GM20000 (cell line): Measurements from ENCODE around the gene TOMM5.

Experiments used
- DNase-seq: peaks from one replicate; pipeline ENCODE4 v3.0.0; 2012; ENCODE audit warnings: low spot score
- TF ChIP-seq, protein P1 (sequence below): IDR thresholded peaks from 2 replicates; pipeline ENCODE4 v1.5.1; 2012; ENCODE audit warnings: mild to moderate bottlenecking, control low read depth; ENCODE audit errors: extremely low read depth, missing control alignments

TOMM5 gene

DNA sequence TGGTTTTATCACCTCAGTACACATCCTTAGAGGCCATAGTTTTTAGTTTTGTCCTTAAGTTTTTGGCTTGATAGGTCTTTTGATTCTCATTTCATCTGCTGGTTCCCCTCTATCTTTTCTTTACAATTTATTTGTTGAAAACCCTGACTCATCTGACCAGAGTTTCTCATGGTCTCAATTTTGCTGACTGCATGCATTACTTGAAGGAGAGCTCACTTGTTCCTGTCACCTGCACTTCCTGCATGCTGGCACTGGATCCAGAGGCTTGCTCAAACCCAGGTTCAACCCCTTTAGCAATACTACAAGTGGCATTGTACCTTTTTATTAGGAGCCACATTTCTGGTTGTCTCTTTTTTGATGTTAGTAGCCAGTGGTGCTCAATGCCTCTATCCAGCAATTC is 42.9 kb downstream of the TOMM5 start:
- TF ChIP-seq, protein P1, sequence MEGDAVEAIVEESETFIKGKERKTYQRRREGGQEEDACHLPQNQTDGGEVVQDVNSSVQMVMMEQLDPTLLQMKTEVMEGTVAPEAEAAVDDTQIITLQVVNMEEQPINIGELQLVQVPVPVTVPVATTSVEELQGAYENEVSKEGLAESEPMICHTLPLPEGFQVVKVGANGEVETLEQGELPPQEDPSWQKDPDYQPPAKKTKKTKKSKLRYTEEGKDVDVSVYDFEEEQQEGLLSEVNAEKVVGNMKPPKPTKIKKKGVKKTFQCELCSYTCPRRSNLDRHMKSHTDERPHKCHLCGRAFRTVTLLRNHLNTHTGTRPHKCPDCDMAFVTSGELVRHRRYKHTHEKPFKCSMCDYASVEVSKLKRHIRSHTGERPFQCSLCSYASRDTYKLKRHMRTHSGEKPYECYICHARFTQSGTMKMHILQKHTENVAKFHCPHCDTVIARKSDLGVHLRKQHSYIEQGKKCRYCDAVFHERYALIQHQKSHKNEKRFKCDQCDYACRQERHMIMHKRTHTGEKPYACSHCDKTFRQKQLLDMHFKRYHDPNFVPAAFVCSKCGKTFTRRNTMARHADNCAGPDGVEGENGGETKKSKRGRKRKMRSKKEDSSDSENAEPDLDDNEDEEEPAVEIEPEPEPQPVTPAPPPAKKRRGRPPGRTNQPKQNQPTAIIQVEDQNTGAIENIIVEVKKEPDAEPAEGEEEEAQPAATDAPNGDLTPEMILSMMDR, result no peak
- DNase-seq, result no peak

DNA sequence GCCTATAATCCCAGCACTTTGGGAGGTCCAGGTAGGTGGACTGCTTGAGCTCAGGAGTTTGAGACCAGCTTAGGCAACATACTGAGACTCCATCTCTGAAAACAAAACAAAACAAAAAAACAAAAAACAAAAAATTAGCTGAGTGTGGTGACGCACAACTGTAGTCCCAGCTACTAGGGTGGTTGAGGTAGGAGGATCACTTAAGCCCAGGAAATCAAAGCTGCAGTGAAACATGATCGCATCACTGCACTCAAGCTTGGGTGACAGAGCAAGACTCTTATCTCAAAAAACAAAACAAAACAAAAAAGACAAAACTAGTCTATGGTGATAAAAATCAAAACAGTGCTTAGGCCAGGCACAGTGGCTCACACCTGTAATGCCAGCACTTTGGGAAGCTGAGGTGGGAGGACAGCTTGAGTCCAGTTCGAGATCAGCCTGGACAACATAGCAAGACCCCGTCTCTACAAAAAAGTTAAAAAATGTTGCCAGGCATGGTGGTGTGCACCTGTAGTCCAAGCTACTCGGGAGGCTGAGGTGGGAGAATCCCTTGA is 45.0 kb downstream of the TOMM5 start:
- DNase-seq, result no peak

DNA sequence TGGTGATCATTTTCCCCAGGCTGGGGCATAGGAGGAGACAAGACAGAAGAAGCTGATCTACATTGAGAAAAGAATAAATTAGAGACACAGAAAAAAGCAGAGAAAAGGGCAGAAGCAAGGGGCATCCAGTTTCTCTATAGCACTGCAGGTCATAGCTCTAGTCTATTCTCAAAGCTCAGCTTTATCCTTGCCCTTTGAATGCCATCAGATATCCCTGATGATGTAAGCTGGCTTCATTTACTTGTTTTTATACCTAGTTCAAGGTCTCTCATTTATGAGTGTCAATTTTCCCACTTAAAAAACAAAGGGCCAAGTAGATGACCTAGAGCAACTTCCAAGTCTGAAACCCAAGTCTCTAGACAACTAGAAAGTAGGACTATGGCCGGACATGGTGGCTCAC is 48.9 kb downstream of the TOMM5 start:
- TF ChIP-seq, protein P1, result no peak
- DNase-seq, result no peak

More for the DNA sequence above, 45.0 kb downstream of the TOMM5 start:
- TF ChIP-seq, protein P1, result no peak

DNA sequence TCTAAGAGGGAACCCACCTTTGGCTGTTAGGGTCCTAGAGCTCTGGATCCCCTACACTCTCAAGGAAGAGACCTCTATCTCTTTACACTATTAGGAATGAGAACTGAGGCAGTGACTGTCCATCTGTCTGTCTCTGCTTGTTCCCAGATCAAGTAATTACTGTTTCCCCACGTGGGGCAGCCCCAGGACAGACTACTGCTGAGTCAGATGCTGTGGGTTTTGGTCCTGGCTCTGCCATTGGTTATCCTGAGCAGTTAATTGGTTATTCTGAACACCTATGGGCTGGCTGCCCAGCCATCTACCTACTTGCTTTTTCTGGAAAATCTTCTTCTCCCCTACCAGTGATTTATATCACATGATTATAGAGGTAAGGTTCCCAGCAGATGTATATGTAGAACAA is 49.5 kb downstream of the TOMM5 start:
- DNase-seq, result no peak
- TF ChIP-seq, protein P1, result no peak

DNA sequence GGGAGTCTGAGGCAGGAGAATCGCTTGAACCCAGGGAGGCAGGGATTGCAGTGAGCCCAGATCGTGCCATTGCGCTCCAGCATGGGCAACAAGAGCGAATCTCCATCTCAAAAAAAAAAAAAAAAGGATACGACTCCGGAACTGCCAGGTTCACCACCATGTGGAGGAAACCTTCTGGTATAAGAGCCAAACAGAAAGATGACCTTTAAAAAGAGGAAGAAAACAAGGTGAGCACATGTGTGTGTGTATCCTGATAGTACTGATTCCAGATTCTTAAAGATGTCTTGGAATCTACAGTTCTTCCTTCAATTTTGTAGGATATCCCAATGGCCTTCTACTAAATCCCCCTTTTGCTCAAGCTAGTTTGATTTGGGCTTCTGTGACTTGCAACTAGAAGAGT is 49.9 kb downstream of the TOMM5 start:
- no peak for DNase-seq
- TF ChIP-seq, protein P1, result no peak

DNA sequence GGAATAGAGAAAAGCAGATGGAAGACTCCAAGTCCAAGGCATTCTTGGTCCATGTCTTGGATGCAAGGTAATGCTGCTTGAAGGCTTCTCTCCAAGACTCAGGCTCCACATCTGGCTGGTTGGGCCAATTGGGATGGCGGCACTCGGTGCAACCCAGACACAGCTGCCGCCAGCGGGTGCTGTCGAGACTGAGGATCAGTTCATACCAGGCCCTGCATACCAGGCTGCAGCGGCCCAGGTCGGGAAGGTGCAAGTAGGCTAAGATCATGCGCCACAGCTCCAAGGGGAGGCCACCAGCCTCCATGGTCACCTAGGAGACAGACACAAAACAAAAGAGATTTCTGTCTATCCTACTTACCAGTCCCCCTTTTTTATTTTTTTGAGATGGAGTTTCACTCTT is 50.9 kb downstream of the TOMM5 start:
- DNase-seq, result no peak
- TF ChIP-seq, protein P1, result no peak

DNA sequence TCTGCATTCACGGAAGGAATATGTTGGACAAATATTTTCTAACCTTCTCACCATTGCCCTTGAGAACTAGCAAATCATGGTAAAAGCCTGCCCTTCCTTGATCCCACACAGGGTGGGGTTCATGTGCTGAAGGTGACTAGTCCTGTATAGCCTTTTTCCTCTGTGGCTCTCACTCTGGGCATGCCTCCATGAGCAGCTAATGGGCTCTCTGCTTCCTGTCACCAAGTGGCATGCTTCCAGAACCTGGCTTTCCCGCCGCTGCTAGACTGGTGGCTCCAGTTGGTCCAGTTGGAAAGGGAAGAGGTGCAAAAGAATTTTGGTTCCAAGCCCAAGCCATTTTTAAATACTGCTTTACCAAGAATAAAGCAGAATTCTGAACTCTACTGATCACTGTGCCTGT is 51.8 kb downstream of the TOMM5 start:
- TF ChIP-seq, protein P1, result no peak
- DNase-seq, result no peak

DNA sequence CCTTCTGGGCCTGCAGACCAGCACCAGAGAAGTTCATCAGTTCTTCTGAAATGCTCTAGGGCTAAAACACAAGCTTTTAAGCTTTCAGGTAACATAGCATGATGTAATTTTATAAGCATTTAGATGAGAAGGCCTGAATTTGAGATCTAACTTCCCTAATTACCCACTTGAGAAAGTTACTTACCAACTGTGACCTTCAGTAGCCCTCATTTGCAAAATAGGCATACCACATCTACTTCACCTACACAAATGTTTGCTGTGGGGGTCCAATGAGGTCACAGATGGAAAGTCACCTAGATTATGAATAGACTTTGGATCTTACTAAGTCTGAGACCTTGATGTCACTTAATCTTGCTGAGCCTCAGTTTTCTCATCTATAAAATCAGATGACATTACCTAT is 52.8 kb downstream of the TOMM5 start:
- no peak for DNase-seq
- TF ChIP-seq, protein P1, result no peak
